NCI-H524 (cell line): ENCODE measurements around the gene TRIM56.
A peak's percentile ranks its signal among the peaks of the same experiment; 100 is the strongest.
"Not testable (repeated sequence)": the region's sequence is repeated elsewhere in the genome, so short reads cannot be mapped to it uniquely, and the experiment has no call there.

Experiments
- DNase-seq, 2 experiments: peaks; one replicate each; lab custom pipeline; 2025; lab: John Stamatoyannopoulos, UW

Gene TRIM56, protein sequence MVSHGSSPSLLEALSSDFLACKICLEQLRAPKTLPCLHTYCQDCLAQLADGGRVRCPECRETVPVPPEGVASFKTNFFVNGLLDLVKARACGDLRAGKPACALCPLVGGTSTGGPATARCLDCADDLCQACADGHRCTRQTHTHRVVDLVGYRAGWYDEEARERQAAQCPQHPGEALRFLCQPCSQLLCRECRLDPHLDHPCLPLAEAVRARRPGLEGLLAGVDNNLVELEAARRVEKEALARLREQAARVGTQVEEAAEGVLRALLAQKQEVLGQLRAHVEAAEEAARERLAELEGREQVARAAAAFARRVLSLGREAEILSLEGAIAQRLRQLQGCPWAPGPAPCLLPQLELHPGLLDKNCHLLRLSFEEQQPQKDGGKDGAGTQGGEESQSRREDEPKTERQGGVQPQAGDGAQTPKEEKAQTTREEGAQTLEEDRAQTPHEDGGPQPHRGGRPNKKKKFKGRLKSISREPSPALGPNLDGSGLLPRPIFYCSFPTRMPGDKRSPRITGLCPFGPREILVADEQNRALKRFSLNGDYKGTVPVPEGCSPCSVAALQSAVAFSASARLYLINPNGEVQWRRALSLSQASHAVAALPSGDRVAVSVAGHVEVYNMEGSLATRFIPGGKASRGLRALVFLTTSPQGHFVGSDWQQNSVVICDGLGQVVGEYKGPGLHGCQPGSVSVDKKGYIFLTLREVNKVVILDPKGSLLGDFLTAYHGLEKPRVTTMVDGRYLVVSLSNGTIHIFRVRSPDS

GRCh38 chr7:101085162-101085964 lies at the start of gene TRIM56:
Gene TRIM56, plus strand, starts transcription at chr7:101085481. Its CDS starts 1,832 bp downstream, at chr7:101087313.
- no peak for DNase-seq

GRCh38 chr7:101035941-101036340 lies 49.3 kb upstream of the TRIM56 start:
- DNase-seq, result no peak

GRCh38 chr7:101041283-101041682 lies 44.0 kb upstream of the TRIM56 start:
- DNase-seq, result not testable (repeated sequence)

GRCh38 chr7:101058355-101058754 lies 26.9 kb upstream of the TRIM56 start:
- DNase-seq, result no peak

DNA sequence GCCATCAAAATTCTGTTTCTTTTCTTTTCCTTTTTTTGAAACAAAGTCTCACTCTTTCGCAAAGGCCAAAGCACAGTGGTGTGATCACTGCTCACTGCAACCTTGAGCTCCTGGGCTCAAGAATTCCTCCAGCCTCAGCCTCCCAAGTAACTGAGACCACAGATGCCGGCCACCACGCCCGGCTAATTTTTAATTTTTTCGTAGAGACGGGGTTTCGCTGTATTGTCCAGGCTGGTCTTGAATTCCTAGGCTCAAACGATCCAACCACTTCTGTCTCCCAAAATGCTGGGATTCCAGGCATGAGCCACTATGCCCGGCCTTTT lies 25.7 kb upstream of the TRIM56 start:
- DNase-seq, result no peak

DNA sequence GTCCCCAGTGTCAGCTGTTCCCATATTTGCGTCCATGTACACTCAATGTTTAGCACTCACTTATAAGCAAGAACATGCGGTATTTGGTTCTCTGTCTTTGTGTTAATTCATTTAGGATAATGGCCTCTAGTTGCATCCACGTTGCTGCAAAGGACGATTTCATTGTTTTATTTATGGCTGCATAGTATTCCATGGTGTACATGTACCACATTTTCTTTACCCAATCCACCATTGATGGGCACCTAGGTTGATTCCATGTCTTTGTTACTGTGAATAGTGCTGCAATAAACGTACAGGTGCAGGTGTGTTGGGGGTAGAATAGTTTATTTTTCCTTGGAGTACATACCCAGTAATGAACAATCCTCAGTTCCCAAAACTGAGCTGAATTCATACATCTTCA lies 24.3 kb upstream of the TRIM56 start:
- no peak for DNase-seq

- DNase-seq, result not testable (repeated sequence)
These were observed 21.1 kb upstream of the TRIM56 start for GRCh38 chr7:101064176-101064550.

DNA sequence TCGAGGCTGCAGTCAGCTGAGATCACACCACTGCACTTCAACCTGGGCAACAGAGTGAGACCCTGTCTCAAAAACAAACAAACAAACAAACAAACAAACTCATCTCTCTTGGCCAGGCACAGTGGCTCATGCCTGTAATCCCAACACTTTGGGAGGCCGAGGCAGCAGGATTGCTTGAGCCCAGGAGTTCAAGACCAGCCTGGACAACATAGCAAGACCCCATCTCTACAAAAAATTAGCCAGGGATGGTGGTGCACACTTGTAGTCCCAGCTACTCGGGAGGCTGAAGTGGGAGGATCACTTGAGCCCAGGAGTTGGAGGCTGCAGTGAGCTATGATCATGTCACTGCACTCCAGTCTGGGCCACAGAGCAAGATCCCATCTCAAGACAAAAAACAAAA lies 20.1 kb upstream of the TRIM56 start:
- DNase-seq, result not testable (repeated sequence)

DNA sequence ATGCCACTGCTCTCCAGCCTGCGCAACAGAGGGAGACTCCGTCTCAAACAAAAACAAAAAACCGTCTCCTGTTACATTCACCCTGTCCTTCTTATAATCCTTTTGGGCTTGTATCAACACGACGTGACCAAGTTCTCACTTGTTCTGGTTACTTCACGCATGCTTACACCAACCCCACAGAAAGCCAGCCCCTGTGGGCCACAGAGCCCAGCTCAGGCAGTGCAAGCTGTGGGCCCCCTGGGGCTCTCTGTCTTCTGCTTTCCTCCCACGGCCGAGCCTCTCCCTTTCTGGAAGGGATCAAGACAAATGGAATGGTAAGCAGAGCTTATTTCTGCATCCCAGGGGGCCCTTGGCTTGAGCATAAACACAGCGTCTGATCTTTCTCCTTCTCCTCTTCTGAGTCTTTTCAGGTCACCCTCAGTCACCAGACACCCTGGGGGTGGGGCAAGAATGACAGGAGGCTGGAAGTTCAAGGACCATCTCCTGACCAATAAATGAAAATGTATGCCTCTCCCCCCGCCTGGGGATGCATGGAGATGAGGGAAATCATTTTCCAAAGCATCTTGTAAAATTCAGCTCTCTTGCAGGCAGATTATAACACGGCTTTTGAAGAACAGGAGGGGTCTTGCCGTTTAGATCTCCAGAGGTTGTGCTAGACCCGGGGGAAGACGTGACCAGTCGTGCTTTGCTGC lies 19.0 kb upstream of the TRIM56 start:
- DNase-seq, result peak in 1 of 2 experiments; percentile 28

GRCh38 chr7:101066833-101067177 lies 18.5 kb upstream of the TRIM56 start:
- no peak for DNase-seq

DNA sequence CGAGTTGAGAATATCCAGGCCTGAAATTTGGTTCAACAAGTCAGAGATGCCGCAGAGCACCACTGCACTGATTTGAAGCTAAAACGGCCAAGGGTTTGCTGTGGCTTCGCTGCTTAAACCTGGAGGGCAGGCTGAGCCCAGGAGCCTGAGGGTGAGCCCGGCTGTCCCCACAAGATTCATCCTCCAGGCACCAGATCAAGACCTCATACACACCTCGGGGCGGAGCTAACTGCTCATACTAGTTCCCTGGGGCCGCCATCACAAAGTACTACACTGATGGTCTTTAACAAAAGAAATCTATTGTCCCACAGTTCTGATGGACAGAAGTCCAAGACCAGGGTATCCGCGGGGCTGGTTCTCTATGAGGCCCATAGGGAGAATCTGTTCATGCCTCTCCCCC lies 16.9 kb upstream of the TRIM56 start:
- DNase-seq, result no peak

DNA sequence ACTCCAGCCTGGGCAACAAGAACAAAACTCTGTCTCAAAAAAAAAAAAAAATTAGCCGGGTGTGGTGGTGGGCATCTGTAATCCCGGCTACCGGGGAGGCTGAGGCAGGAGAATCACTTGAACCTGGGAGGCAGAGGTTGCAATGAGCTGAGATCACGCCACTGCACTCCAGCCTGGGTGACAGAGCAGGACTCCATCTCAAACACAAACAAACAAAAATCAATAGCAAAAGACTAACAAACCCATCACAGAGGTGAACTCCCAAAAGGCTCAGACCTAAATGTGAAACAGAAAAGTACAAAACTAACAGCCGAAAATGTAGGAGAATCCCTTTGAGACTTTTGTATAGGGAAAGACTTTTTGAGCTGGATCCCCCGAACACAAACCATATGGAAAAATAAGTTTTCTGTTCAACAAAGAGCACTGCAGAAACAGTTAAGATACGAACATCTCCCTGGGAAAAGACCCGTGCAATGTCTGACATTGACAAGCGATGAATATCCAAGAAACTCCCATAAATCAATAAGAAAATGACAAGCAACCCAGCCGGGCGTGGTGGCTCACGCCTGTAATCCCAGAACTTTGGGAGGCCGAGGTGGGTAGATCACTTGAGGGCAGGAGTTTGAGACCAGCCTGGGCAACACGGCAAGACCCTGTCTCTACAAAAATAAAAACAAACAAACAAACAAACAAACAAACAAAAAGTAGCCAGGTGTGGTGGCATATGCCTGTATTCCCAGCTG lies 13.7 kb upstream of the TRIM56 start:
- not testable (repeated sequence) for DNase-seq

DNA sequence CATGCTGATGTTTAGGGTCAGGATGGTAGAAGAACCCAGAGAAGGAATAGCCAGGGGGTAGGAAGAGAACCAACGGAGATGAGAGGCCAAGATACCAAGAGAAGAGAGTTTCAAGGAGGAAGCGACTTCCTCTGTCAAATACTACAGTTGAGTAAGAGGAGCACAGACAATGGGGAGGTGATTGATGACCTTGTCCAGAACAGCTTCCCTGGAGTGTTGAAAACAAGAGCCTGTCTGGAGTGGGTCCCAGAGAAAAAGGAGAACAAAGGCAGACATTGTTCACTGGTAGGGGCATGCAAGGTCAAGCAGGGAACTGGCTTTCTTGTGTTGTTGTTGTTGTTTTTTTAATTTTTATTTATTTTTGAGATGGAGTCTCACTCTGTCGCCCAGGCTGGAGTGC lies 9.6 kb upstream of the TRIM56 start:
- no peak for DNase-seq

- not testable (repeated sequence) for DNase-seq
These were observed 9.1 kb upstream of the TRIM56 start for GRCh38 chr7:101076183-101076582.

DNA sequence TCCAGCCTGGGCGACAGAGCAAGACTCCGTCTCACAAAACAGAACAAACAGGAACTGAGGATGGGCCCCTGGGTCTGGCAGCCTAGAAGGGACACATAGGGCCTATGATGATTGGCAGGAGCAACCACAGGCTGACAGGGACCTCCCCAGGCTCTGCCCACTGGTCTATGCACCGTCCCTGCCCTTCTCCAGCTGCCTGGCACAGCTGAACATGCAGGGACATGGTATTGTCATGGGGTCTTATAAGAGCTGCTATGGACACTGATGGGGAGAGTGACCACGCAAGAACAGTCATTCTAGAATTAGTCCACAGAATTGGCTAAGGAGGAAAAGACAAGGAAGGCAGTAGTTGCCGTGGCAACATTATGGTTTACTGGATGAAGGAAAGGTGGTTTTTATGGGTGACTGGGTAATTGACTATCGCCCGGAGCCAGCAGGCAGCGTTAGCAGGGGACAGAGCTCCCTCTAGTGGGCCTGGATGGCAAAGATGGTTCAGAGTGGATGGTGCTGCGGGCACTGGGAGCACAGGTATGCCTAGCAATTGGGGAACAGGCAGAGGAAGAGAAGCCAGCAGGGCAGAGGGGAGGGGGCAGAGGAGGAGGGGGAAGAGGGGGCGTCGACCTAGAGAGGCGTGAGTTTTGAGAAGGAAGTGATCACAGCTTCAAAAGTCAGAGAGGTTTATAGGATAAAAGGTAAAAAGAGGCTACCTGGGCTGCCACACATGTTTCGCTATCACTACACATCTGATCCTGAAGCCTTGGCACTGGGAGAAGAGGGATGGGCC lies 7.8 kb upstream of the TRIM56 start:
- DNase-seq, result peak; percentile 57 to 61

DNA sequence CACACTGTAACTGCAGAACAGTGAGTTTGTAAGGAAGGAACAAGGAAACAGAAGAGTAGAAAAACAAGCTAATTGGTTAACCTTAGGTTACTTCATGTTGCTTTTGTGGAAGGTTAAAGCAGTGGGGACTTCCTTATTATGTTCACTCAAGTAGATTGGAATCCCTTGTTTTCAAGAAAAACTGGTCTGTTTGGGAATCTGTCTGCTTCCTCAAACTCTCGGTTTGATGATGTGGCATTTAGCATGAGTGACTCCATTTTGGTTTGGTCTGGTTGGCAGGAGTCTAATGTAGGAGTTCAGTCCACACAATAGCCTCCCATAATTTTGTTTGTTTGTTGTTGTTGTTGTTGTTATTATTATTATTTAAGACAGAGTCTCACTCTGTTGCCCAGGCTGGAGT lies 3.8 kb upstream of the TRIM56 start:
- no peak for DNase-seq

GRCh38 chr7:101084865-101085161 lies 468 bp upstream of the TRIM56 start:
- DNase-seq, result no peak

GRCh38 chr7:101087334-101088068 lies 2.2 kb downstream of the TRIM56 start:
- no peak for DNase-seq

GRCh38 chr7:101088069-101088425 lies 2.8 kb downstream of the TRIM56 start:
- no peak for DNase-seq

DNA sequence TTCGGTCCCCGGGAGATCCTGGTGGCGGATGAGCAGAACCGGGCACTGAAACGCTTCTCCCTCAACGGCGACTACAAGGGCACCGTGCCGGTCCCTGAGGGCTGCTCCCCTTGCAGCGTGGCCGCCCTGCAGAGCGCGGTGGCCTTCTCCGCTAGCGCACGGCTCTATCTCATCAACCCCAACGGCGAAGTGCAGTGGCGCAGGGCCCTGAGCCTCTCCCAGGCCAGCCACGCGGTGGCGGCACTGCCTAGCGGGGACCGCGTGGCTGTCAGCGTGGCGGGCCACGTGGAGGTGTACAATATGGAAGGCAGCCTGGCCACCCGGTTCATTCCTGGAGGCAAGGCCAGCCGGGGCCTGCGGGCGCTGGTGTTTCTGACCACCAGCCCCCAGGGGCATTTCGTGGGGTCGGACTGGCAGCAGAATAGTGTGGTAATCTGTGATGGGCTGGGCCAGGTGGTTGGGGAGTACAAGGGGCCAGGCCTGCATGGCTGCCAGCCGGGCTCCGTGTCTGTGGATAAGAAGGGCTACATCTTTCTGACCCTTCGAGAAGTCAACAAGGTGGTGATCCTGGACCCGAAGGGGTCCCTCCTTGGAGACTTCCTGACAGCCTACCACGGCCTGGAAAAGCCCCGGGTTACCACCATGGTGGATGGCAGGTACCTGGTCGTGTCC lies 3.7 kb downstream of the TRIM56 start:
- DNase-seq, result no peak
